Measurements from ENCODE around the gene CD101.

The CD101 gene

GRCh38 chr1:117047271-117047670 lies 45.7 kb downstream of the CD101 start:
- Histone ChIP-seq H3K27ac (ENCODE audit: low read depth, low read length) (no peak overlapping the region), H3K4me3 (ENCODE audit: low read length) (no peak overlapping the region), H3F3A (ENCODE audit: control insufficient read depth, insufficient read depth) (peaks cover 2% of the 10 kb centered on the region; the same call in 1 of the 2 replicates), H3K9me3 (ENCODE audit: control insufficient read depth, insufficient read depth, low read length) (no peaks in the 10 kb centered on the region), H4K20me1 (ENCODE audit: control insufficient read depth, insufficient read depth, low read depth, low read length) (no peaks in the 10 kb centered on the region), H3K4me1 (ENCODE audit: control insufficient read depth, low read length) (peaks cover 43% of the 10 kb centered on the region), H3K27me3 (ENCODE audit: control insufficient read depth, low read length) (no peaks in the 10 kb centered on the region), H3K79me2 (ENCODE audit: control insufficient read depth, low read length) (no peaks in the 10 kb centered on the region), H3K36me3 (ENCODE audit: control insufficient read depth, low read length) (peaks cover 28% of the 10 kb centered on the region), H3K9me2 (replicated peaks; ENCODE audit: control insufficient read depth, low read length) (no peaks in the 10 kb centered on the region), H3K4me2 (ENCODE audit: low read length) (no peak overlapping the region)
- TF ChIP-seq CTCF (IDR thresholded peaks at IDR 0.05; ENCODE audit: low read depth, low read length, poor library complexity, severe bottlenecking) (no peak), EZH2phosphoT487 (IDR thresholded peaks at IDR 0.05; ENCODE audit: borderline replicate concordance, low read length) (no peak)

DNA sequence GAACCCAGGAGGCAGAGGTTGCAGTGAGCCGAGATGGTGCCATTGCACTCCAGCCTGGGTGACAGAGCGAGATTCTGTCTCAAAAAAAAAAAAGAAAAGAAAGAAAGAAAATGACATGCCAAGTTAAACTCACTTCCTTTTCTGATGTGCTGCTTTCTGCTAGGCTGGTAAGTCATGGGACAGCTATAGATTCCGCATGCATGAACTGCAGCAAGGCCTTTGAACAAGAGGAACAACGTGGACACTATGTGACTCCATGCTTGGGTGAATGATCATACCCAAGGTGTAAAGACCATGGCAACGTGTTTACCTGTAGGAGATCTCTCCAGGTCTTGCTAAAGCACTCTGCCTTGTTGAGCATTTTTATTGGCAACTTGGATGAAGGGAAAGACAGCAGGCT lies 48.3 kb downstream of the CD101 start:
- Histone ChIP-seq H3F3A (ENCODE audit: control insufficient read depth, insufficient read depth) (peaks cover 2% of the 10 kb centered on the region; the same call in 1 of the 2 replicates), H4K20me1 (ENCODE audit: control insufficient read depth, insufficient read depth, low read depth, low read length) (no peaks in the 10 kb centered on the region), H3K36me3 (ENCODE audit: control insufficient read depth, low read length) (peaks cover 28% of the 10 kb centered on the region), H3K4me3 (ENCODE audit: low read length) (no peak overlapping the region), H3K27ac (ENCODE audit: low read depth, low read length) (no peak overlapping the region), H3K9me2 (replicated peaks; ENCODE audit: control insufficient read depth, low read length) (no peaks in the 10 kb centered on the region), H3K27me3 (ENCODE audit: control insufficient read depth, low read length) (no peaks in the 10 kb centered on the region), H3K4me1 (ENCODE audit: control insufficient read depth, low read length) (peaks cover 45% of the 10 kb centered on the region), H3K9me3 (ENCODE audit: control insufficient read depth, insufficient read depth, low read length) (no peaks in the 10 kb centered on the region), H3K4me2 (ENCODE audit: low read length) (peak overlapping the region; percentile 30), H3K79me2 (ENCODE audit: control insufficient read depth, low read length) (no peaks in the 10 kb centered on the region)
- TF ChIP-seq EZH2phosphoT487 (IDR thresholded peaks at IDR 0.05; ENCODE audit: borderline replicate concordance, low read length) (no peak), CTCF (IDR thresholded peaks at IDR 0.05; ENCODE audit: low read depth, low read length, poor library complexity, severe bottlenecking) (no peak)

DNA sequence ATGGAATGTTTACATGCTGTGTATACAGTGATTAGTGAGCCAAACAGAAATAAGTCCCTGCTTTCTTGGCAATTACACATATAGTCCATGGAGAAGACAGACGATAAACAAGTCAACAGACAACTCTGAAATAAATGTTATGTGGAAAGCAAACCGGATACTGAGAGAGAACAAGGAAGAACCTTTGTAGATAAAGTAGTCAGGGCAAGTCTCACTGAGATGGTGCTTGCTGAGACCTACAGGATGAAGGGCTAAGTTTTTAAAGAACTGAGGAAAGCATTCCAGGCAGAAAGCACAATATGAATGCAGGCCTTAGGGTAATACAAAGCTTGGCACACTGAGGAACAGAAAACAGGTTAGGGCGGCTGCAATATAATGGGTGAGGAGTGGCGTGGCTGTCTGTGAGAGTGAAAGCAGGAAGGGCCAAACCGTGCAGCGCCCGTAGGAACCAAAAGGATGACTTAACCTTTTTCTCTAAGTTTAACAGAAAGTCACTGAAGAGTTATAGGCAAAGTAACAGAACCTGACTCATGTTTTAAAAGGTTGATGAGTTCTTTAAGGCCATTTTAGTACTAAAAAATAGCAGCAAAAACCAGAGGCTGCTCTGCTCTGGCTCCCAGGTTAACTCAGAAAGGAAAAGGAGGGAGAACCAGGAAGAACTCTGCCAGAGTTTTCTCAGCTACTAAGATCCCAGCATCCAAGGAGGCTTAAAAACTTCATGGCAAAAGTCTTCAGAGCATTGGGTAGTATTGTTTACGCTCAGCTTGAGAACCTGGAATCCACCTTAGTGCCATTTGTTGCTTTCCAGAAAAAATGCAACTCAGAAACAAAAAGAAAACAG lies 49.9 kb downstream of the CD101 start:
- H3K27ac ChIP-seq (ENCODE audit: low read depth, low read length): peak overlapping the region; percentile 22
- no peaks in the 10 kb centered on the region for H3K9me2 ChIP-seq (replicated peaks; ENCODE audit: control insufficient read depth, low read length)
- peaks cover 45% of the 10 kb centered on the region for H3K4me1 ChIP-seq (ENCODE audit: control insufficient read depth, low read length)
- H3K9me3 ChIP-seq (ENCODE audit: control insufficient read depth, insufficient read depth, low read length): no peaks in the 10 kb centered on the region
- no peaks in the 10 kb centered on the region for H3K79me2 ChIP-seq (ENCODE audit: control insufficient read depth, low read length)
- peaks cover 6% of the 10 kb centered on the region; the same call in 1 of the 2 replicates for H3F3A ChIP-seq (ENCODE audit: control insufficient read depth, insufficient read depth)
- H4K20me1 ChIP-seq (ENCODE audit: control insufficient read depth, insufficient read depth, low read depth, low read length): no peaks in the 10 kb centered on the region
- peak overlapping the region; percentile 80 for H3K4me2 ChIP-seq (ENCODE audit: low read length)
- peak overlapping the region; percentile 60 for H3K4me3 ChIP-seq (ENCODE audit: low read length)
- no peaks in the 10 kb centered on the region for H3K27me3 ChIP-seq (ENCODE audit: control insufficient read depth, low read length)
- H3K36me3 ChIP-seq (ENCODE audit: control insufficient read depth, low read length): peaks cover 28% of the 10 kb centered on the region
- TF ChIP-seq CTCF (IDR thresholded peaks at IDR 0.05; ENCODE audit: low read depth, low read length, poor library complexity, severe bottlenecking): no peak
- no peak for TF ChIP-seq EZH2phosphoT487 (IDR thresholded peaks at IDR 0.05; ENCODE audit: borderline replicate concordance, low read length)

All from DOHH2 (cell line).